Heart left ventricle (tissue), 13 donors: ENCODE data around the gene KLHL35.
"Not testable (repeated sequence)": the region's sequence is repeated elsewhere in the genome, so short reads cannot be mapped to it uniquely, and the experiment has no call there.

Experiments
- CTCF ChIP-seq, 12 donors: fragments of 200-600 bp; sonication (generic) in 4 of 12; IDR thresholded peaks; one replicate each; pipeline versions ENCODE4 v1.5.0 to v1.8.0; 2018 to 2022; ENCODE audit warnings: antibody characterized with exemption in 12 of 12, mild to moderate bottlenecking in 5 of 12
- POLR2A ChIP-seq, 2 donors: fragments of 450-650 bp; IDR thresholded peaks; one replicate each; pipeline ENCODE4 v1.6.1; 2017; ENCODE audit warnings: antibody characterized with exemption in 2 of 2, mild to moderate bottlenecking in 2 of 2, moderate library complexity in 2 of 2
- donor health status: ischemic (EF 13 %, LVEDD 7.1; RV severe dilation, severe dysfunction).
- donor health status: DM: no; HTN: yes; CAD: no.
- donor health status: DM: no; HTN: no; CAD: no.
- donor health status: ischemic (EF 25% LVEDD 6.9; RV normal size, moderate dysfunction).
- donor health status: ischemic (EF 25% LVEDD 5.7; RV mildly dilated, moderate dysfunction).
- donor health status: ischemic (EF 35%, LVEDD 5.7; RV mildly dilated, moderate dysfunction).
- donor health status: nonischemic (EF 11% LVEDD 7.7; RV severe dilation, severe dysfunction).
- donor health status: DM: yes; HTN: yes; CAD: no.
- donor health status: PGD.
- donor health status: ischemic (EF 29% LVEDD 5.4; RV normal size, mild dysfunction).
- donor health status: nonischemic (EF 23%, LVEDD 6.1; RV moderate dilation, normal function).

- not testable (repeated sequence) for TF ChIP-seq CTCF, POLR2A (IDR thresholded peaks at IDR 0.05)
Measured at GRCh38 chr11:75409971-75410370, 23.0 kb downstream of the KLHL35 start.
